HG03139 (cell line): Measurements from ENCODE around the gene SLC22A13.
"Not testable (repeated sequence)": the region's sequence is repeated elsewhere in the genome, so short reads cannot be mapped to it uniquely, and the experiment has no call there.

Experiments used
- ATAC-seq: cut with Tn5 transposase; IDR thresholded peaks from one replicate; pipeline ENCODE4 v1.9.1; 2021; ENCODE audit not compliant: unreplicated experiment

SLC22A13 gene

DNA sequence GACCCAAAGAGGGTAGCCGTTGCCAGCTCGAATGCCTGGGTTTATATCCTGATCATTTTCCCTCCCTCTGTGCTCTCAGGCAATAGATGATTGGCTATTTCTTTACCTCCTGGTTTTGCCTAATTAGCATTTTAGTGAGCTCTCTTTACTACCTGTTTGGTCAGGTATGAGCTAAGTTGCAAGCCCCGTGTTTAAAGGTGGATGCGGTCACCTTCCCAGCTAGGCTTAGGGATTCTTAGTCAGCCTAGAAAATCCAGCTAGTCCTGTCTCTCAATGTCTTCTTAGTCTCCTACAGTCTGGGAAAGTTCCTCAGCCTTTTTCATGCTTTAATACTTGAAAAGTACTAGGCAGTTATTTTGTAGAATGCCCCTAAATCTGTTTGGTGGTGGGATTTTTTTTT is 31.4 kb downstream of the SLC22A13 start:
- ATAC-seq = not testable (repeated sequence)

- ATAC-seq = no peak
These were observed 31.9 kb downstream of the SLC22A13 start for GRCh38 chr3:38297537-38297936.

GRCh38 chr3:38297947-38298711 is 32.5 kb downstream of the SLC22A13 start:
- ATAC-seq = no peak

DNA sequence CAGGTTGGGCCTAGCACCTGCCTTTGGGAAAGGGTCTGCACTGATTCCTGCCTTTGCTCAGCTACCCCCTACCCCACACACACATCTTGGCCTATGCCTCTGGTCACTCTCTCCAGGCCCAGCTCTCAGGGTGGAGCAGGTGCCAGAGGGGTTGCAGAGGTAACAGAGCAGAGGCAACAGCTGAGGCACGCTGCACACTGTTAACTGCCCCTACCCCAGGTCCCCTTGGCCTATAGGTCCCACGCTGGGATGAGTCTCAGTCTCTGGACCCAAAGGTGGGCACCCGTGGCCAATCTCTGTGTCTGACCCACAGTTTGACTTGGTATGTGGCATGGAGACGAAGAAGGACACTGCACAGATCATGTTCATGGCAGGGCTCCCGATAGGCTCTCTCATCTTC is 41.3 kb downstream of the SLC22A13 start:
- ATAC-seq = no peak

DNA sequence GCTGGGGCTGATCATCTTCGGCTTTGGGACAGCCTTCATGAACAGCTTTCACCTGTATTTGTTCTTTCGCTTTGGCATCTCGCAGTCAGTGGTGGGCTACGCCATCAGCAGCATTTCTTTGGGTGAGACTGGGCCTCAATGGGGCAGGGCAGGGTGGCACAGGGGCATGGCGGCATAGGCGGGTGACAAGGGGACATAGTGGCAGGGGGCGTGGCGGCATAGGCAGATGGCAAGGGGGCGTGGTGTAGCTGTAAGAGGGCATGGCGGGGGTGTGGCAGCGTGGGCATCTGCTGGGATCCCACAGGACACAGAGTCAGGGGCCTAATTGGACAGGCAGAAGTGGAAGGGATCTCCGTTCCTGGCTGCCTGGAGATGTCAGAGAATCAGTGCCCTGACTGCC is 42.0 kb downstream of the SLC22A13 start:
- no peak for ATAC-seq

- ATAC-seq = no peak
These were observed 42.8 kb downstream of the SLC22A13 start for GRCh38 chr3:38308456-38308855.

DNA sequence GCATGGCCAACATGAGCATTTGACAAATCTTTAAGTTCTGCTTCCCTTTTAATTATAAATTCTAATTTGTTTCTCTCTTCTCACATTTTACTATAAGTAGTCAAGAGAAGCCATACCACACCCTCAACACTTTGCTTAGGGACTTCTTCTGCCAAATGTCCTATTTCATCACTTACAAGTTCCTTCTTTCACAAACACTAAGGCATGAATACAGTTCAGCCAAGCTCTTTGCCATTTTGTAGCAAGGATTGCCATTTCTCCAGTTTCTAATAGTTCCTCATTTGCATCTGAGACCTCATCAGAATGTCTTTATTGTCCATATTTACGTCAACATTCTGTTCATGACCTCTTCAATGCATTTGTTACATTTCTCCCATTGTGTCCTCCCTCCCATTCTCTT is 45.9 kb downstream of the SLC22A13 start:
- no peak for ATAC-seq

DNA sequence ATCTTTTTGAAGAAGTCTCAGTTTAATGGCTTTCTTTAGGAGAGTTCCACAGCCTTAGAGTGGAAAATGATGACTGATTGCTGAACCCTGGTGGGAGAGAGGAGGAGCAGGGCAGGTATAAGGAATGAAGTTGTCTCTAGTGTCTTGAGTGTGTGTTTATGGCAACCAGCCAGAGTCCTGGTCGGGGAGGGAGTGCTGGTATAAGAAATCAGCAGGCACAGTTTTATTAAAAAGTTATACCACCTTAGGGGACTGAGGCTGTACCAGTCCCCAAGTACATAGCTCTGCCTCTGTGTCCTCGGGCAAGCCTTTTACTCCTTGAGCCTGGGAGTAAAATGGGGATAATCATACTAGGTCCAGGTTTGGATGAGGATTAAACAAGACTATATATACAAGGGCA is 46.3 kb downstream of the SLC22A13 start:
- ATAC-seq = no peak

GRCh38 chr3:38312356-38312755 is 46.7 kb downstream of the SLC22A13 start:
- no peak for ATAC-seq

DNA sequence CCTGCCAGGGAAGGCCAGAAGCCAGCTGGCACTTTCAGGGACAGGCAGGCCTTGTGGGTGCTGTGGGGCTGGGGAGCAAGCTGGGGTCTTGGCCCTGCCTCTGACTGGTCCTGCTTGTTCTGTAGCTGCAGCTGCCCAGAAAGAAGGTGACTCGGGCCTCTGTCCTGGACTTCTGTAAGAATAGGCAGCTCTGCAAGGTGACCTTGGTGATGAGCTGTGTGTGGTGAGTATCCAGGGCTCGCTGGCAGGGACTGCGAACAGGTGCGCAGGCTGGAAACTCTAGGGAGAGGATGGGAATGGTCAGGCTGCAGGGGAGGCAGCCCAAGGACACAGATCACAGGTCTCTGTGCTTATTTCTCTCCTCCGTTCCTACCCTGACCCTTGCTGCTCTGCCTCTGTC is 47.7 kb downstream of the SLC22A13 start:
- ATAC-seq = no peak

DNA sequence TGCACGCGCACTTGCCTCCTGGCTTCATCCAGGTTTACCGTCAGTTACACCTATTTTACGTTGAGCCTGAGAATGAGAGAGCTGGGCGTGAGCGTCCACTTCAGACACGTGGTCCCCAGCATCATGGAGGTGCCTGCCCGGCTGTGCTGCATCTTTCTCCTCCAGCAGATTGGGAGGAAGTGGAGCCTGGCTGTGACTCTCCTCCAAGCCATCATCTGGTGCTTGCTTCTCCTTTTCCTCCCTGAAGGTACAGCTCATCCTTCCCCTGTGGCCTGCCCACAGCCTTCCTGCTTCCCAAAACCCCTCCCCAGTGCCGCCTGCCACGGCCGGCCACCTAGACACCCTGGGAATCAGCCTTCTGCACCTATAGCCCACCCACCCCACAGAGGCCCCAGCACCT is 48.1 kb downstream of the SLC22A13 start:
- no peak for ATAC-seq

GRCh38 chr3:38314112-38314763 is 48.6 kb downstream of the SLC22A13 start:
- ATAC-seq = no peak

- ATAC-seq = no peak
These were observed 49.3 kb downstream of the SLC22A13 start for GRCh38 chr3:38314764-38315487.

- no peak for ATAC-seq
These were observed 50.0 kb downstream of the SLC22A13 start for GRCh38 chr3:38315488-38316230.

GRCh38 chr3:38316356-38317191 is 51.0 kb downstream of the SLC22A13 start:
- no peak for ATAC-seq

DNA sequence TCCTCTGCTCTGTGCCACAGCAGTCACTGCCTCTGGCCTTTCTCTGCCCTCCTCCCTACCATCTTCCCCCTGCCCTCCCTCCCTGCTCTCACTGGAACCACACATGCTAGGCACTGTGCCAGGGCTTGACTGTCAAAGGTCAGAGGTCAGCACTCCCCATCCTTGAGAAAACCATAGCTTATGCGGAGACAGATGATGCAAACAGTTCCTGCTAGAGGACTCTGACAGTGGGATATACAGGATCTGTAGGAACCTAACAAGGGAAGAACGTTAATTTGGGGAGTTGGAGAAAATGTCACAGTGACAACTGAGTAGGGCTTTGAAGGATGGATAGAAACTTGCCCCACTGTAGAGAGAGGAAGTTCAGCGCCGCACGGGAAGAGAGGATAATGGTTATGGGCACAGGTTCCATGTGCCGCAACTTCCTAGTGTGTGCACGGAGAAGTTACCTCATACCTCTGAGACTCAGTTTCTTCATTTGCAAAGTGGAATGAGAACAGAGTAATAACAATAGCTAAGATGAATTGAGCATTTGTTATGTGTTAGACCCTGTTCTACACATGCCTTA is 51.7 kb downstream of the SLC22A13 start:
- ATAC-seq = no peak

GRCh38 chr3:38318766-38319671 is 53.4 kb downstream of the SLC22A13 start:
- no peak for ATAC-seq

- not testable (repeated sequence) for ATAC-seq
These were observed 55.0 kb downstream of the SLC22A13 start for GRCh38 chr3:38320638-38321037.

DNA sequence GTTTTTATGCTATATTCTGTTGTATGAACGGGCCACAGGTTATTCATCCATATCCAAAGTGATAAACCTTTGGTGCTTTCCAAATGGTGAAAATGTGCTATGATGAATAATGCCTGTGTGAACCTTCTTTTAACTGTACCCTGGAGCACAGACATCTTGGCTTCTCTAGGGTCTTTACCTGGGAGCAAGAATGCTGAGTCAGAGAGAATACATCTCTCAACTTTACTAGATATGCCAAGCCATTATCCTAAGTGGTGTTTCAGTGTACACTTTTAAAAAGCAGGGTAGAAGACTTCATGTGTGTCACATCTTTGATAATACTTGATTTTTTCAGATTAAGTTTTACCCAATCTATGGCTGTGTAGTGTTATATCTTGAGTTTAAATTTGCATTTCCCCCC is 57.4 kb downstream of the SLC22A13 start:
- no peak for ATAC-seq
